ENCODE results near the gene INSM2.

INSM2 gene

GRCh38 chr14:35504260-35504659 lies 29.7 kb upstream of the INSM2 start:
- TF ChIP-seq GLIS3 (CRISPR knock-in tag; IDR thresholded peaks at IDR 0.05) (no peak), ARNTL (CRISPR knock-in tag; IDR thresholded peaks at IDR 0.05; ENCODE audit: borderline replicate concordance, low read depth) (no peak), POU6F1 (CRISPR knock-in tag; IDR thresholded peaks at IDR 0.05; ENCODE audit: borderline replicate concordance, low read depth) (no peak), OSR1 (CRISPR knock-in tag; IDR thresholded peaks at IDR 0.05) (no peak), RARB (CRISPR knock-in tag; IDR thresholded peaks at IDR 0.05) (no peak), ISL1 (CRISPR knock-in tag; IDR thresholded peaks at IDR 0.05) (no peak), ZFP30 (CRISPR knock-in tag; IDR thresholded peaks at IDR 0.05) (no peak), CSRNP3 (CRISPR knock-in tag; IDR thresholded peaks at IDR 0.05) (no peak), ZC3H10 (CRISPR knock-in tag; IDR thresholded peaks at IDR 0.05) (no peak), TCF4 (CRISPR knock-in tag; IDR thresholded peaks at IDR 0.05; ENCODE audit: borderline replicate concordance) (no peak), TSHZ2 (CRISPR knock-in tag; IDR thresholded peaks at IDR 0.05) (no peak), BACH2 (CRISPR knock-in tag; IDR thresholded peaks at IDR 0.05; ENCODE audit: borderline replicate concordance) (no peak)
- ATAC-seq: no peak

GRCh38 chr14:35506461-35506860 lies 27.5 kb upstream of the INSM2 start:
- no peak for ATAC-seq
- TF ChIP-seq ESRRG (CRISPR knock-in tag; IDR thresholded peaks at IDR 0.05) (no peak), ZFP3 (CRISPR knock-in tag; IDR thresholded peaks at IDR 0.05) (no peak), BACH2 (CRISPR knock-in tag; IDR thresholded peaks at IDR 0.05; ENCODE audit: borderline replicate concordance) (no peak), ZNF70 (CRISPR knock-in tag; IDR thresholded peaks at IDR 0.05) (no peak), GLIS3 (CRISPR knock-in tag; IDR thresholded peaks at IDR 0.05) (no peak), OSR1 (CRISPR knock-in tag; IDR thresholded peaks at IDR 0.05) (no peak), ZFP30 (CRISPR knock-in tag; IDR thresholded peaks at IDR 0.05) (no peak), PPARA (CRISPR knock-in tag; IDR thresholded peaks at IDR 0.05; ENCODE audit: borderline replicate concordance) (no peak), TCF4 (CRISPR knock-in tag; IDR thresholded peaks at IDR 0.05; ENCODE audit: borderline replicate concordance) (no peak), ZNF565 (CRISPR knock-in tag; conservative IDR thresholded peaks at IDR 0.05; ENCODE audit: low read depth) (no peak), CREB5 (CRISPR knock-in tag; IDR thresholded peaks at IDR 0.05; ENCODE audit: low read depth) (no peak), CSRNP3 (CRISPR knock-in tag; IDR thresholded peaks at IDR 0.05) (no peak), TSHZ2 (CRISPR knock-in tag; IDR thresholded peaks at IDR 0.05) (no peak), RARB (CRISPR knock-in tag; IDR thresholded peaks at IDR 0.05) (no peak), TOX (CRISPR knock-in tag; IDR thresholded peaks at IDR 0.05; ENCODE audit: borderline replicate concordance) (no peak), PATZ1 (CRISPR knock-in tag; IDR thresholded peaks at IDR 0.05; ENCODE audit: borderline replicate concordance) (no peak), SNAI2 (CRISPR knock-in tag; IDR thresholded peaks at IDR 0.05) (no peak), CSDC2 (CRISPR knock-in tag; IDR thresholded peaks at IDR 0.05) (no peak)

Data from SK-N-SH treated with all-trans-retinoic acid at 6 μM for 48 hours (cell line).